Measurements from ENCODE around the gene SLC25A20.

GRCh38 chr3:48897460-48898376 is 964 bp downstream of the SLC25A20 start:
- no peak for TF ChIP-seq TCF12 (IDR thresholded peaks at IDR 0.05; ENCODE audit: low read depth)
- TF ChIP-seq EP300 (IDR thresholded peaks at IDR 0.05; ENCODE audit: borderline replicate concordance): no peak
- TF ChIP-seq CEBPB (IDR thresholded peaks at IDR 0.05): no peak
- no peak for TF ChIP-seq NFIC (IDR thresholded peaks at IDR 0.05)
- no peak for TF ChIP-seq YY1 (IDR thresholded peaks at IDR 0.05; ENCODE audit: low read depth)
- no peak for TF ChIP-seq REST (IDR thresholded peaks at IDR 0.05; ENCODE audit: low read depth)
- TF ChIP-seq TEAD4 (IDR thresholded peaks at IDR 0.05): no peak

Measured in Ishikawa (cell line).